ENCODE measurements around the gene TBPL2. TPM values are rescaled to one million over a fixed set of nuclear protein-coding genes. Genes with fewer than 3 reads are reported as not detected.

The TBPL2 gene
- total RNA-seq, 1 donor from 2014 or later = not detected

DNA sequence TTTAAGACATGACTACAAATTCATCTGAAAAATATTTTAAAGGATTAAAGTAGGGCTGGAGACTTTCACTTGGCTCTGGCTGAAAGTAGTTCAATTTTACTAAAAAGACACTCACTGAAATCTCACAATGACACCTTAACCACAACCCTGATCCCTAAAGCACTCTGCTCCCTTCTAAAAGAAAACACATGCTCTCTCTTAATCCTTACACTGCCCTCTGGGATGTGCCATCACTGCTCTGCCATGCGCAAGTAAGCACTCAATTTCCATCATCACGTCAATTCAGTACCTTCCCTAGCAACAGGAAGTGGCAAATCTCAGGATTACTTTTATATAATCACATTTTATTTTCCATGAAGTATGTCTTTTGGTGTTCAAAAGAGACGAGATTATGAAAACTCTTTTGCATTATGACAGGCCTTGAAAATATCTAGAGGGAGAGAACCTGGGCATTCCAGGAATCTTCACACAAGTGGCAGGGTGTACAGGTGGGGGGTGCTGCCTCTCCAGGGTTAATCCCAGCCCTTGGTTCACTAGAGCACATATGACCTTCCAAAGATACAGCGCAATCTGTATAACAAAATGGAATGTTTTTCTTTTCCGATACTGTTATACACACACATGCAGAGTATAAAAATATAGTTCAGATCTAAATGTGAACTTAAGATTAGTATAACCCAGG, 36.1 kb downstream of the TBPL2 start:
- DNase-seq (ENCODE audit: low read depth) = no peak

DNA sequence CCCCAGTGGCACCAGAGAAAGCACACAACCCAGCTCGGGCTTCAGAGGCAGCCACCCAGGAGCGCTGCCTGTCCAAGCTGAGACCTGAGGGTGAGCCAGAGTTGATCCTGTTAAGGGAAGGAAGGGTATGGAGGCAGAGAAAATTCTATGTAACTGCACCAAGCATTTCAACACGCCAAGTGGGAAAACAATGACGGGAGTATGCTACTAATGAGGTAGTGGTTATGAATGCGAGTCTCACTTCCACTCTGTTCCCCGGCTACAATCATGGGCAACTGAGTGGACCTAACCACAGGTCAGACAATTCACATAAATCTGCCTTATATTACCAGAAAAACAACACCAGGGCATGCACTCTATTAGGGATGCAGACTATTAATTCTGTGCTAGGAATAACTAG, 38.7 kb downstream of the TBPL2 start:
- DNase-seq (ENCODE audit: low read depth) = no peak

DNA sequence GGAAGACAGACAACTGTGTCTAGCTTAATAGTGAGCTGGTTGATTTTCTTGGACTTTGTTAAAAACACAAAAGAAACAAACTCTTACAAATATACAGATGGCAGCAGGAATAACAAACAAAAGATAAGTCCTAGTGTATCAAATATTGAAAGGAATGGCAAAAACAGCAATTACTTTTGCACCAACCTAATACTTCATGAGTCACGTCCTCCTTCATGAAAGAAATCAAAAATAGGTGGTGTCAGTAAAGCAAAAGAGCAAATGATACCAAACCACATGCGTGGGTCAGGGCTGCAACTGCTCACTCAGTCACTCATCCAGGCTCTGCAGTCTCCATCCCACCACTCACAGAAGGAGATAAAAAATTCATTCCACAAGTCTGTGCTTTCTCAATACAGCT, 40.6 kb downstream of the TBPL2 start:
- DNase-seq (ENCODE audit: low read depth) = peak; percentile 61

DNA sequence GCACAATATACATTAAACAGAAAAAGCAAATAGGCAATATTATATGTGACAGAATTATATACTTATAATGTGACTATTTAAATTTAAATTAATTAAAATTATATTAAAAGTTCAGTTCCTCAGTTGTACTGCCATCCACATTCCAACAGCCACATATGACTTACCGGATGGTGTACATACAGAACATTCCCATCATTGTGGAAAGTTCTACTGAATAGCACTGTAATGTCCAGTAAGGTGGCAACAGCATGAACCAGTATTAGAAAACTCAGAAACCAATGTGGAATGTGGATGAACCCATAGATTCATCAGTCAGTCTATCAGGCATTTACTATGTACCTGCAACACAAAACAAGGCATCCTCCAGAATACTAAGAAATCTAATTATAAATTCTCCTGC, 41.2 kb downstream of the TBPL2 start:
- DNase-seq (ENCODE audit: low read depth) = no peak

DNA sequence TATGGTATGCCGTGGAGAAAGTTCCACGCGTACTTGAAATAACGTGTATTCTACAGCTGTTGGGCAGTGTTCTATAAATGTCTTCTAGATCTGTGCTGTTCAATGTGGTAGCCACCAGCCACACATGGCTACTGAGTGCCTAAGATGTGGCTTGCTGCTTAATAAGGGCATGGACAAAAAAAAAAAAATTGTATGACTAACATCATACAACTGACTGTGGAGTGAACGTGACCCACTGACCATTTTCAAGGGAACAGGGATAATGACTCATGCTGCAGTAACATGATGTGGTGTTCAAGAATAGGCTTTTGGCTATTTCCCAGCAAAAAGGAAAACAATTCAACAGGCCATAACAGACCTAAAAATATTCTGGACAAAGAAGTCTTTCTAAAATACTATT, 41.7 kb downstream of the TBPL2 start:
- peak; percentile 98 for DNase-seq (ENCODE audit: low read depth)

DNA sequence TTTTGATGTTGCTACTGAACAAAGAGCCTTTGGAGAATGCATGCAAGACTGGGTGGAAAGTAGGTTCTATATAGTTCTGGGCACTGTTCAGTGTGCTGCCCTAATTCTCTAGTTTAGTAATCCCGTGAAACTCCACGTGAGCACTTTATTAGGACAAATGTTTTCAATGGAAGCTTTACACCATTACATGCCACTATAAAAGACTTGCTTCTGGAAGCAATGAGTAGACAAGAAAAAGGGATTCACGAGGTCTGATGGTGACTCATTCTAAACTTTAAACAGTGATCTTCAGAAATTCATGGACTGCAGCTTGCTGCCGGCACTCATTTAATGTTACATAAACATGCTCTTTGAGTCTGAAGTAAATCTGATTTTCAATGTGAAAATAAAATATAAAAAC, 51.1 kb downstream of the TBPL2 start:
- DNase-seq (ENCODE audit: low read depth) = no peak

DNA sequence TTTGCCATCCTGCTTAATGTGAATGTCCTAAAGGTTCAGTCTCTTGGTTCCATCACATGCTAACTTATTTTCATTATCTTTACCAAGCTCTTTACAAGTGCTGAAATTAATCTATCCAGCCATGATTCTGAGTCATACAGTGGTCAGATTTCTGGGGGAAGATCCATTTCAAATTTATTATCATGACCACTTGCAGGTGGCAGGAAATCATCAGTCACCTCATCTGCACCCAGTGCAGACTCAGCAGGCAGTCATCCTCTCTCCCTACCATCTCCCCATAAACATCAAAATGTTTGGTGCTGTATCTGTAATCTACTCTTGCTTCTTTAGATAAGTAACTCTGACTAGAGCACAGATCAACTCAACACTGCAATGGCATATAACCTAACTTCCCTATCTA, 52.3 kb downstream of the TBPL2 start:
- peak; percentile 57 for DNase-seq (ENCODE audit: low read depth)

DNA sequence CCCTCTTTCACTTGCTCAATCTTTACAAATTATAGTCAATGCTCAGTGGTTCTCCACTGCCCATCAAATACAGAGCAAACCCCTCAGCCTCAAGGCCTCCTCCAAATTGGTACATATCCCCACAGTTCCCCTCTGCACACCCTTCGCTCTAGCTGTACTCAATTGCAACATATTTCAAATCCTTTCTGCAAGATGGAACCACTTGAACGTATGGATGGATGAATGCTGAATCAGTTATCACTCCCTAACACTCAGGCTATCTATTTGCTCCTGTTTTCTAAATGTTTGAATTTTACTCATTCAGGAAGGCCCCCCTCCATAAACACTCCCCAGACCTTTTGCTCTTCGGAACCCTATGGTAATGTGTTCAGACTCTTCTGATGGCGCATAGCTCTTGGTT, 53.3 kb downstream of the TBPL2 start:
- DNase-seq (ENCODE audit: low read depth) = no peak

DNA sequence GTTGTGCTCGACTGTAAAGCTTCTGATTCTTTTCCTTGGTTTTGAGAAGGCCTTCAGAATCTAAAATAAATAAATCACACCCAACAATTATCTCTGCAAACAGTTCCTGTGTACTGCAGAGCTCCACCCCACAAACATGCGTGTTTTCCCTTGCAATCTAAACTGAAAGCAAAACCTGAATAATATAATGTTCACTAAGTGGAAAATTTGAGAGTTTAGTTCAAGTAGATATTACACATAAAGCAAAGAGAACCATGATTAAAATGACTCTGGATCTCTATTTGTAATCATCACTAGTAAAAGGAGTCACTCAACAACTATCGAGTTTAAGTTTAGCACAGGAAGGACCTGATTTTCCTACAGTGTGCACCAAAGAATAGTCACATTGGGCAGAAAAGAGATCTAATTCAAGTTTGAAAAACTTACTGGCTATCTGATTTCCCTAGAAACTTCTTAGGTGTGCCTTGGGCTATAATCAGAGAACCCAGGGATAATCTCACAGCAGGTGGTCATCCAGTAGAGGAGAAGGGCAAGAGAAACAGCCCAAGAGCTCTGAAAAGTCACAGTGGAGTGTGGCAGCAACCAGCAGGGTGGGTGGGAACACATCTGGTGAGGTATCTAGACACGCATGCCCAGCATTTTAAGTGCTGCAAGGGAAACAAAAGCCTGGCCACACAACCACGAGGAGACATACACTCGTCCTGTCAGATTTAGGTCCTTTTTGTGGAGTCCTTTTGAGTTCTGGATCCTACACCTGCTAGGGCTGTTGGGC, 54.2 kb downstream of the TBPL2 start:
- DNase-seq (ENCODE audit: low read depth) = peak; percentile 53

DNA sequence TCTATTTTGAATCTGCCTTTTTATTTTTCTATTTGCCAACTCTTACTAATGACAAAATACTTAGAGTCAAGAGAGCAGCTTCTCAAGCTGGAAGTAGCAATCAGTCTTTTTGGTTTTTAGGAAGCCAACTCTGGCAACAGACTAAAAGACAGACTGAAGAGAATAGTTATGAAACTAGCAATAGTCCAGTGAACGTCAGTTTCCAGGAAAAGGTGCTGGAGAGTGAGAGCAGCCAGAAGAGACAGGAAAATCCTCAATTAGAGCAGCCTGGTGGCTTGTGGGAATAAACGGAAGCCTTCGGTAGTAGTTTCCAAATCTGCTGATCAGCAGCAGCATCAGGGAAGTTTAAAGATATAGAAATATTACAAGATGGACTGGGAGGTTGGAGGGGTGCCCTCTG, 55.9 kb downstream of the TBPL2 start:
- DNase-seq (ENCODE audit: low read depth) = no peak

DNA sequence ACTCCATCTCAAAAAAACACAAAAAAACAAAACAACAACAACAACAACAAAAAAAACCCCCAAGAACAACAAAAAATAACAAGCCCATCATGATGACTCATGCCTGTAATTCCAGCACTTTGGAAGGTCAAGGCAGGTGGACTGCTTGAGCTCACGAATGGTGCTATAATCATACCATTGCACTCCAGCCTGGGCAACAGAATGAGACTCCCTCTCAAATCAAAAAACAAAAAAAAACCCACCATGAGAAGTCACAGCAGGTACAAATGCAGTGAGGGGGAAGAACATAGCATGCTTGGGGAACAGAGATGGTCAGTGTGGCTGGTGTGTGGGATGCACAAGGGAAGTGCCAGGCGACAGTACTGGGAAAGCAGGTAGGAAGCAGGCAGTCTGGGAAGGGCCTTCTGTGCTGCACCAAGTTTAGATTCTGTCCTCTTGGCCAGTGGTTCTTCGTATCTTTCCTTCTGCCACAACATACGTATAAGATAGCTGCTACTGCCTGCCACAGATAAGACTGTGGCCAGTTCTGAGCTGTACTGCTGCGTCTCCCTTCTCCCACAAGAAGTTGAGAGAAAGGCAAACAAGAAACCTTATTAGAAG, 56.8 kb downstream of the TBPL2 start:
- peak; percentile 64 for DNase-seq (ENCODE audit: low read depth)

DNA sequence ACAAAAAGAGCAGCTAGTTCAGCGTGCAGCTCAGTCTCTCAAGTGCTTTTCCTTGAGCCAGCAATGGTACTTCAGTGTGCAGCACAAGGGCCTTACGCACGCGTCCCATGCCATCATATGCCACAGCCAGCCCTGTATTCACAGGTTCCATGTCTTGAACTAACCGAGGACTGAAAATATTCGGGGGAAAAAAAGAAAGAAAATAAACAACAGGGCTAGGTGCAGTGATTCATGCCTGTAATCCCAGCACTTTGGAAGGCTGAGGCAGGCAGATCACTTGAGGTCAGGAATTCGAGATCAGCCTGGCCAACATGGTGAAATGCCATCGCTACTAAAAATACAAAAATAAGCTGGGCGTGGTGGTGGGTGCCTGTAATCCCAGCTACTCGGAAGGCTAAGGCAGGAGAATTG, 57.4 kb downstream of the TBPL2 start:
- DNase-seq (ENCODE audit: low read depth) = peak; percentile 66

DNA sequence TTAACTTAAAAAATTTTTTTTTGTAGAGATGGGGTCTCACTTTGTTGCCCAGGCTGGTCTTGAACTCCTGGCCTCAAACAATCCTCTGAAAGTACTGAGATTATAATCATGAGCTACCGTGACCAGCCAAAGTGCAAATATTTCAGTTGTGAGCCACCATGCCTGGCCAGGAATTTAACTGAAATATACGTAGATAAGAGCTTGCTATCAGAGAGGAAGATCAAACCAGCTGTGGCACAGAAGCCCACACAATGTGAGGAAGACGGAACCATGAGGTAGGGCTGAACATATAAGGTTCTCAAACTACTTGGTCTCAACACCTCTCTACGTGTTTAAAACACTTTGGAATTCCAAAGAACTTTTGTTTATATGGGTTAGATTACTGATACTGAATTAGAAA, 57.9 kb downstream of the TBPL2 start:
- DNase-seq (ENCODE audit: low read depth) = peak; percentile 31

DNA sequence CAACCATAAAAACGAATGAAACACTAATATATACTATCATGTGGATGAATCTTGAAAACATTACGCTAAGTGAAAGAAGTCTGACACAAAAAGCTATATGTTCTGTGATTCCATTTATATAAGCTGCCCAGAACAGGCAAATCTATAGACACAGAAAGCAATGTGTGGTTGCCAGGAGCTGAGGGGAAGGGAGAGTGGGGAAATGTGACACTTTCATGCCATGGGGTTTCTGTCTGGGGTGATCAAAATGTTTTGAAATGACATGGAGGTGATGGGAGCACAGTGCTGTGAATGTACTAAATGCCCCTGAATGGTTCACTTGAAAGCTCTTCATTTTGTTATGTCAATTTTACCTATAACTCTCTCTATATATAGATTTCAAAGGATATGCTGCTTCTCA, 58.9 kb downstream of the TBPL2 start:
- DNase-seq (ENCODE audit: low read depth) = no peak

DNA sequence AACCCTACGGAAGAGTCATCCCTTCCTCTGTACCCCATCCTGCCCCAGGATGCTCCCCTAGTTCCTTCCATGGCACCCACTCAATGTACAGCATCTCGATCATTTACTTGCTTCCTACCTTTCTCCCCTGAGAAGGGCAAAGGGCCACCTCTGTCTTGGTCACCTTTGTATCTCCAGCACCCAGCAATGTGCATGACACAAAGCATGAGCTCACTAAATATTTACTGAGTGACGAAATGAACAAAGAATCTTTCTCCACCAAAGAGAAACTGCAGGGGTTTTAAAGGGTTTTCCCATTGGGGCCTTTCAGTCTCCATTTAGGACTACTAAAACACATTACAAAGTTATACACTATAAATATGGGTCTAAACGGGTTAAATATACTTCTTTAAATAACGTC, 59.4 kb downstream of the TBPL2 start:
- DNase-seq (ENCODE audit: low read depth) = no peak

DNA sequence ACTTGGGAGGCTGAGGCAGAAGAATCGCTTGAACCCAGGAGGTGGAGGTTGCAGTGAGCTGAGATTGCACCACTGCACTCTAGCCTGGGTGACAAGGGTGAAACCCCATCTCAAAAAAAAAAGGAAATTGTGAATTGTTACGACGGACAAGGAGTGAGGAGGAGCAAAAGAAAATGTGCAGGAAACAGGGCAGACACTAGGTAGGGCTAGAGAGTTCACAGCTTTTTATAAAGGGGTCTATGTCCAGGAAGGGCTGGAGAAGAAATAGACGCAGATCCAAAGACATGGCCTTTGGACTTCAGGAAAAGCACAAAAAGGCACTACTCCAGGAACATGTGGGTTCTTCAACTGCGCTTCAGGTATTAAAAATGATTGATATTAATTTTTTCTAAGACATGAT, 63.2 kb downstream of the TBPL2 start:
- DNase-seq (ENCODE audit: low read depth) = no peak

DNA sequence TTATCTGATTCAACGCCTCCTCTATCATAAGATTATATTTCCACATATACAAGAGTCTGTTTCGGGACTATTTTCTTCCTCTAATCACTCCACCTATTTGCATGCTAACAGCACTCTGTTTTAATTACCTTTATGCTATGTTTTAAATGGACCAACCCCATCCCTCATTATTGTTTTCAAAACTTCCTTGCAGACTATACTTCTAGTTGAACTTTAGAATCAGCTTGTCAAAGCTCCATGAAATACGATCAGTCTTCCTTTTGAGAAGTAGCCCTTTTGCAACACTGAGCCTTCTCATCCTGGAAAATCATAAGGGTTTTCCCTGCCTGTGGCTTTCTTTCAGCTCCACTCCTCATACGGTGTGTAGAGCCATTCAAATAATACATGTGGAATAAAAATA, 65.6 kb downstream of the TBPL2 start:
- no peak for DNase-seq (ENCODE audit: low read depth)

DNA sequence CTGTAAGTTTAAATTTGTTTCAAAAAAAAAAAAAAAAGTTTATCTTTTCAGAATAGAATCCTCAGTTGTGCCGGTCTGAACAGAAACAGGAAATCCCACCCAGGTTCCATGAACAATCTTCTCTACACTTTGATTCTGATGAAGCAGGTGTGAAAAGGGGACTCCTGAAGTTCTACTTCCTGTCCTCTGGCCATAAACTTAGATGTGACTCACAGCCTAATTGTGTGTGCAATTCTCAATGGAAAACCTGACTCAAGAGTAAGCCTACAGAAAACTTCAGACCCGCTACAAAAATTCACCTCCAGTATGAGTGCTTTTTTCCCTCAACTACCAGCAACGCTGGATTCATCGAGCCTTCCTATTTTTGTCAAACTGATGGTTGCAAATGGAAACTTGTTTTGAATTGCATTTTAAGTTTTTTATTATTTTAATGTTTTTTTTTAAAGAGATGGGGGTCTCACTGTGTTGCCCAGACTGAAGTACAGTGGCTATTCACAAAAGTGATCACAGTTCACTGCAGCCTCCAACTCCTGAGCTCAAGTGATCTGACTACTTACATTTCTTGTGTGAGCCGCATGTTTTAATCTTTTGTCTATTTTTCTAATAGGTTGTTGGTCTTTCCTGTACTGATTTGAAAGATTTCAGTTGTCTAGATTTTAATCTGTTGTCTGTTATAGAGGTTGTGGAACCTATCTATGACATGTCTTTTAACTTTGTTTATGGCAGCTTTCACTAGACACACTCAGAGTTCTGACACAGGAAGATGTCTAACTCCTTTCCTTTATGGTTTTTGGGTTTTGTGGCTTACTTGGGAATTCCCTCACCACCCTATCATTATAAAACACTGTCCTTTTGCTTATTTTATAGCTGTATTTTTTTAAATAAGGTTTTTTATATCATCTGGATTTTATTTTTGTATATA, 66.4 kb downstream of the TBPL2 start:
- peak; percentile 48 for DNase-seq (ENCODE audit: low read depth)

DNA sequence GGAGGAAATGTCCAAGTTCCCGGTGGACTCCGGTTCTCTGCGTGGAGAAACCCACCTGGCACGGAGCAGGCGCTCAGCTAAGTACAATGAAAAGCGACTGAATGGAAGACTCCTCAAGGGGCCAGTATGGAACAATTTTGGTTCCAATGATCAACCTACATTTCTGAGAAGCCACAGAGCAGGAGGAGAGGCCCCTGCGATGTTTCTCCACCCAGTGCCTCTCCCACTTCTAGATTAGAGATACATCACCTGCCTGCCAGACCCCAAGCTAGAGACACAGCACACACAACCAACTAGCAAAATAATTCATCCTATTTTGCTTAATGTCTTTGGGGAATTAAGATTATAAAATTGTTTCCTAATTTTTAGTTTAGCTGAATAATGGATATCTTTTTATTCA, 67.6 kb downstream of the TBPL2 start:
- DNase-seq (ENCODE audit: low read depth) = no peak

DNA sequence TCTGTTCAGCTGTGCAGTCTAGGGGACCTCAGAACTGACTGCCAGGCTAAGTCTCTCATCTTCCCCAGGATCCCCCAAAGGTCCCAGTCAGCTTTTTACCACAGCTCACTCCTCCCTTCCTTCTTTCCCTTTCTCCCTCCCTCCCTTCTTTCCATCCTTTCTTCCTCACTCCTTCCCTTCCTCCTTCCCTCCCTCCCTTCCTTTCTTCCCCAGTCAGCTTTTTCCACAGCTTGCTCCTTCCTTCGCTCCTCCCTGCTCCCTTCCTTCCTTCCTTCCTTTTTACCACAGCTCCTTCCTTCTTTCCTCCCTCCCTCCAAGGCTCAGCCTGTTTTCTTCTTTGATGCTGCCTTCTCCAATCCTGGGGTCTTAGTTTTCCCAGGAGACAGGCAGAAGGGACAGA, 68.0 kb downstream of the TBPL2 start:
- no peak for DNase-seq (ENCODE audit: low read depth)

DNA sequence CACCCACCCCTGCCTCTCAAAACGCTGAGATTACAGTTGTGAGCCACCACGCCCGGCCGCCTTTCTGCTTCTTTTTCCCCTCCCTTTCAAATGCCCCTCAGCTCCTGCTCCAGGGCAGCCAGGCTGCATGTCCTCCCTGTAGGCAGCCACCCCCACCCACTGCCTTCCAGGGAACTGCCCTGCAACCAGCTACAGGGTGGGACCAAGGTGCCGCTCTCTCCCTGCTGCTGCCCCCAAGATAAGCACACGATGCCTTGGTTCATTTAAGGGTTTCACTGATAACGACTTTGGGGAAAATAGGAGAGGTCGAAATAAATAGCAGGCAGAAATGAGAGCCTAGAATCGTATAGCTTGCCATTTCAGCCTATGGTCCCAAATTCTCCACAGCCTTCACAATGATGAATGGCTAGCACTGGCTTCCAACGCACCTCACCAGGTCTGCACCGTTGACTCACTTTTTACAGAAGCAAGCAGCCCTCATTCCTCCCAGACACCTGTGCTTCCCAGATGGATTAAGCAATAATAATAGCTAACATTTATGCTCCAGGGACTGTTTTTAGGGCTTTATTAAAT, 69.4 kb downstream of the TBPL2 start:
- no peak for DNase-seq (ENCODE audit: low read depth)

All from myocyte (in vitro differentiated cells).